ENCODE measurements around the gene APOLD1. TPM values are rescaled to one million over a fixed set of nuclear protein-coding genes. Genes with fewer than 3 reads are reported as not detected.

APOLD1 gene
- total RNA-seq (2022; extraction: Qiagen RNA extraction) = 0.21 to 0.43 TPM (median 0.30 TPM) in 5 replicates

GRCh38 chr12:12784911-12785814 lies at the start of gene APOLD1:
TSS of gene APOLD1 (plus strand) at chr12:12785659. CDS start at chr12:12785692, 33 bp downstream.

GRCh38 chr12:12813120-12814101 lies 28.0 kb downstream of the APOLD1 start, which contains the start of gene DDX47:
TSS of gene DDX47 (plus strand) at chr12:12813346. CDS start at chr12:12813368, 22 bp downstream.

Other genes with a start within 250 kb of the APOLD1 start
- gene DUSP16, start 222.8 kb upstream of the APOLD1 start, total RNA-seq (2022; extraction: Qiagen RNA extraction) = 7.3 to 11.2 TPM (median 9.1 TPM) in 5 replicates
- 16.6 to 23.5 TPM (median 17.3 TPM) in 5 replicates for gene CREBL2, start 173.8 kb upstream of the APOLD1 start, total RNA-seq (2022; extraction: Qiagen RNA extraction)
- gene GPR19, start 89.5 kb upstream of the APOLD1 start, total RNA-seq (2022; extraction: Qiagen RNA extraction) = 0.70 to 1.0 TPM (median 0.90 TPM) in 5 replicates
- gene CDKN1B, start 68.3 kb upstream of the APOLD1 start, total RNA-seq (2022; extraction: Qiagen RNA extraction) = 14.5 to 17.5 TPM (median 15.9 TPM) in 5 replicates
- 74.8 to 98.7 TPM (median 79.8 TPM) in 5 replicates for gene DDX47, start 27.7 kb downstream of the APOLD1 start, total RNA-seq (2022; extraction: Qiagen RNA extraction)
- 230 to 315 TPM (median 290 TPM) in 5 replicates for gene GPRC5A, start 105.9 kb downstream of the APOLD1 start, total RNA-seq (2022; extraction: Qiagen RNA extraction)
- gene GPRC5D, start 166.5 kb downstream of the APOLD1 start, total RNA-seq (2022; extraction: Qiagen RNA extraction) = not detected in 5 replicates
- gene HEBP1, start 214.6 kb downstream of the APOLD1 start, total RNA-seq (2022; extraction: Qiagen RNA extraction) = 49.8 to 57.1 TPM (median 55.2 TPM) in 5 replicates

All from A549 treated with Hydrocortisone at 1 μM for 4 hours (cell line).